ENCODE results near the gene P3H1.
"Not testable (repeated sequence)": the region's sequence is repeated elsewhere in the genome, so short reads cannot be mapped to it uniquely, and the experiment has no call there.

P3H1 gene

GRCh38 chr1:42730002-42730401 is 36.8 kb downstream of the P3H1 start:
- no peak for DNase-seq

GRCh38 chr1:42725820-42726219 is 41.0 kb downstream of the P3H1 start:
- DNase-seq: not testable (repeated sequence)

- no peak for DNase-seq
These were observed 43.3 kb downstream of the P3H1 start for GRCh38 chr1:42723511-42723910.

- not testable (repeated sequence) for DNase-seq
These were observed 44.4 kb downstream of the P3H1 start for GRCh38 chr1:42722403-42722802.

GRCh38 chr1:42721926-42722325 is 44.9 kb downstream of the P3H1 start:
- DNase-seq: no peak

GRCh38 chr1:42720868-42721267 is 46.0 kb downstream of the P3H1 start:
- DNase-seq: no peak

- not testable (repeated sequence) for DNase-seq
These were observed 52.4 kb downstream of the P3H1 start for GRCh38 chr1:42714441-42714840.

- DNase-seq: no peak
These were observed 53.5 kb downstream of the P3H1 start for GRCh38 chr1:42713293-42713692.

- DNase-seq: not testable (repeated sequence)
These were observed 54.0 kb downstream of the P3H1 start for GRCh38 chr1:42712808-42713207.

GRCh38 chr1:42703888-42704464 is 62.9 kb downstream of the P3H1 start:
- no peak for DNase-seq

- DNase-seq: no peak
These were observed 66.8 kb downstream of the P3H1 start for GRCh38 chr1:42700006-42700405.

GRCh38 chr1:42698081-42698813 is 68.6 kb downstream of the P3H1 start:
- no peak for DNase-seq
